Fibroblast of skin of left quadriceps (primary cell): ENCODE results near the gene RPS27A.
"Not testable (repeated sequence)": the region's sequence is repeated elsewhere in the genome, so short reads cannot be mapped to it uniquely, and the experiment has no call there.

Experiments
- DNase-seq, 2 experiments: peaks; one replicate each; pipeline ENCODE4 v3.0.0-alpha.2; 2013; ENCODE audit warnings: low read depth in 2 of 2

RPS27A gene

DNA sequence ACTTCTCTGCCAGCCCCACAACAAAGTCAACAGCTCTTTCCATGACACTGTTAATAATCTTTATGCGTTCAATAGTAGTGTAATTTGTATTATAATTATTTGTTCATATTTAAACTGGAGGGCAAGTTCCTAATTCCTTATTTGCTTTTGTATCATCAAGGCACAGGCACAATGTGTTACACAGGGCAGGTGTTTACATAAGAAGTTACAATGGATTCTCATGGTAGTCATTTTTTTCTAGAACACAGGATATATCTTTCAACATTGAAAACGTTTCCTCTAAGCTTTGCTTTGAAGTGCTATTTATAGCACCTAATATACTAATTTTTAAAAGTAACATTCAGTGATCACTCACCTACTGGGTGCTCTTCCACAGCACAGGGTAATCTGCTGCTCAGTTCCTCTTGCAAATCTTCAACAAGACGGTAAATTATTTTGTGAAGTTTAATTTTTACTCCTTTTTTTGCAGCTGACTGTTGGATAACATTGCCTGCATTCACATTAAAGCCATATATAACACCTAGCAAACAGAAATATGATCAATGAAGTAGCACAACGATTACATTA lies 7.3 kb downstream of the RPS27A start:
- DNase-seq: no peak

DNA sequence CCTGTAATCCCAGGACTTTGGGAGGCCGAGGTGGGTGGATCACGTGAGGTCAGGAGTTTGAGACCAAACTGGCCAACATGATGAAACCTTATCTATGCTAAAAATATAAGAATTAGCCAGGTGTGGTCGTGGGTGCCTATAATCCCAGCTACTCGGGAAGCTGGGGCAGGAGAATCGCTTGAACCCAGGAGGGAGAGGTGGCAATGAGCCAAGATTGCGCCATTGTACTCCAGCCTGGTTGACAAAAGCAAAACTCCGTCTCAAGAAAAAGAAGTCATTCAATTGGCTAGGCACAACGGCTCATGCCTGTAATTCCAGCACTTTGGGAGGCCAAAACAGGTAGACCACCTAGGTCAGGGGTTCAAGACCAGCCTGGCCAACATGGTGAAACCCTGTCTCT lies 9.1 kb downstream of the RPS27A start:
- DNase-seq: not testable (repeated sequence)

GRCh38 chr2:55242617-55243016 lies 10.1 kb downstream of the RPS27A start:
- DNase-seq: no peak

DNA sequence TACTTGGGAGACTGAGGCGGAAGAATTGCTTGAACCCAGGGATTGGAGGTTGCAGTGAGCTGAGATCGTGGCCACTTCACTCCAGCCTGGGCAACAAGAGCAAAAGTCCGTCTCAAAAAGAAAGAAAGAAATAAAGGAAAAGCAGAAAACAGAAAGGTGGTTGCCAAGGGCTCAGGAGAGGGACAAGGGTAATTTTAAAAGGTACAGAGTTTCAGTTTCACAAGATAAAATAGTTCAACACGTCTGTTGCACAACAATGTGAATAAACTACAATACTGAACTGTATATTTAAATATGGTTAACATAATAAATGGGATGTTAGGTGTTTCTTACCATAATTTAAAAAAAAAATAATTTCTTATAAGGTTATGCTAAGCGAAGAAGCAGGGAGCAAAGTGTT lies 12.9 kb downstream of the RPS27A start:
- no peak for DNase-seq

DNA sequence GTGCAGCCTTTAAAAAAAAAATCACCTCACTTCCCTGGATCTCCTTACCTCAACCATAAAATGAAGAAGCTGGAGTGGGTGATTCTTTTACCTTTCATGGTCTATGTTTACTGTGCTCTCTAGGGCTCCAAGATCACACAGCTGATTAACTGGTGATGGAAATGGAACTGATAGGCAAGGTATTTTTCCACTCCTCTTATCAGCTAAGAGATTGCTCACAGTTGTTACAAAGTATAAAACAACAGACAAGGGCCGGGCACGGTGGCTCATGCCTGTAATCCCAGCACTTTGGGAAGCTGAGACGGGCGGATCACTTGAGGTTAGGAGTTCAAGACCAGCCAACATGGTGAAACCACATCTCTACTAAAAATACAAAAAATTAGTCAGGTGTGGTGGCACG lies 14.5 kb downstream of the RPS27A start:
- no peak for DNase-seq

DNA sequence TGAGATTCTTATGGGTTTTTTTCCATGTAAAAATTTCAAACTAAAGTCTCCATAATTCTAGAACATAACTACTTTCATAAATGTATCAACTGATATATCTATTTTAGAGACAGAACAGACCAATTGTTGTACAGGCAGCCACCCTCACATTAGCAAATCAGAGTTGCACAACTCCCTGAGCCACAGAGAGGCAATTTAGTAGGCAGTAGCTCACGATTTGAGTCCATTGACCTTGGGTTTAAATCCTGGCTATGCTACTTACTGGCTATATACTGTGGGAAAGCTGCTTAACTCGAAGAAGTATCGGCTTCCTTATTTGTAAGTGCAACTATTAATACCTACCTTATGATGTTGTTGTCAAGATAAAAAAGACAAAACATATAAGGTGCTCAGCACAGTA lies 20.3 kb downstream of the RPS27A start:
- DNase-seq: no peak

DNA sequence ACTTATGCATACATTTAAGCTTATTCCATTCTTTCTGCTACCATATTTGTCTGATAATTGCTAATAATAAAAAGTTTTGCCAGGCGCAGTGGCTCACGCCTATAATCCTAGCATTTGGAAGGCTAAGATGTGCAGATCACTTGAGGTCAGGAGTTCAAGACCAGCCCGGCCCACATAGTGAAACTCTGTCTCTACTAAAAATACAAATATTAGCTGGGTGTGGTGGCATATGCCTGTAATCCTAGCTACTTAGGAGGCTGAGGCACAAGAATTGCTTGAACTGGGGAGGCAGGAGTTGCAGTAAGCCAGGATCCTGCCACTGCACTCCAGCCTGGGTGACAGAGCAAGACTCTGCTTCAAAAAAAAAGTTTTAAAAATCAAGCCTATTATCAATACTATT lies 27.1 kb downstream of the RPS27A start:
- not testable (repeated sequence) for DNase-seq

- DNase-seq: no peak
Observed at GRCh38 chr2:55268288-55268906, 35.9 kb downstream of the RPS27A start.

- peak; percentile 72 to 79 for DNase-seq
Observed at GRCh38 chr2:55268907-55269644, 36.6 kb downstream of the RPS27A start, which contains the start of gene MTIF2. Gene MTIF2 (minus strand): TSS chr2:55269231. CDS start chr2:55263858, 5,373 bp downstream.

DNA sequence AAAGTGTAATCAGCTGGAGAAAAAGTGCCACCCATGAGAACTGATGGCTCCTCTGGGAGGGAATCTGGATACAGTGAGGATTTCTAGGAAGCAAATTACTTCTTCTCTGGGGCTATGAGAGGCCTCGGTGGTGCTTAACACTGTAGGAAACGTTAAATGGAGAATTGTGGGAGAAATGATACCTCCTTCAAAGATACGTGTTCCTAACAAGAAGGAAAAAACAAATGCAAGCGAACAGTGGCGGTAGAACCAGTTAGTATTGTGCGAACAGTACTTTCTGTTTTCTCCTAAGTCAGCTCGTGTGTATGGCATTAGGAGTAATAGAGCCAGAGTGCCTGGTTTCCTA lies 37.1 kb downstream of the RPS27A start:
- no peak for DNase-seq

DNA sequence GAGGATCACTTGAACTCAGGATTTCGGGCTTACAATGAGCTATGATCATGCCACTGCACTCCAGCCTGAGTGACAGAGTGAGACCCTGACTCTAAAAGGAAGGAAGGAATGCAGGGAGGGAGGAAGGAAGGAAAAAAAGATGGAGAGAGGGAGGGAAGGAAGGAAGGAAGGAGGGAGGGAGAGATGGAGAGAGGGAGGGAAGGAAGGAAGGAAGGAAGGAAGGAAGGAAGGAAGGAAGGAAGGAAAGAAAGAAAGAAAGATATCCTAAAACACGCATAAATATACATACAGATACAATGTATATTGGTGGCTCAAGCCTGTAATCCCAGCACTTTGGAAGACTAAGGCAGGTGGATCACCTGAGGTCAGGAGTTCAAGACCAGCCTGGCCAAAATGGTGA lies 41.9 kb downstream of the RPS27A start:
- not testable (repeated sequence) for DNase-seq

DNA sequence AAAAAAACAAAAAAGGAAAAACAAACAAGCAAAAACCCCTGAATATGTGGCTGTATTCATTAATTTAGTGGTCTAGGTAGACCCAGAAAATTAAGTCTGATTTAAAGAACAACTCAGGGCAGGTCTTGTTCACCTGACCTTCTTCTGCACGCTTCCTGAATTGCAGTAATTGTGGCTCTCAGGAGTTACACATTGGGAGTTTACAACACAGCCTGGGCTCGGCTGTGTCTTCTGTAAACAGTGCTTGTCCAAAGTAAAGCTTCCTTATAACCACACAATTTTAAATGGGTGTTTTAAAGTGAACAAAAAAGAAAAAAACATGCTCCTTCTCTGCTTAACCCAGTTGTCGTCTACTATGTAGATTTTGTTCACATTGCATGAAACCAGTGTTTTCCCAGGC lies 44.8 kb downstream of the RPS27A start:
- no peak for DNase-seq

DNA sequence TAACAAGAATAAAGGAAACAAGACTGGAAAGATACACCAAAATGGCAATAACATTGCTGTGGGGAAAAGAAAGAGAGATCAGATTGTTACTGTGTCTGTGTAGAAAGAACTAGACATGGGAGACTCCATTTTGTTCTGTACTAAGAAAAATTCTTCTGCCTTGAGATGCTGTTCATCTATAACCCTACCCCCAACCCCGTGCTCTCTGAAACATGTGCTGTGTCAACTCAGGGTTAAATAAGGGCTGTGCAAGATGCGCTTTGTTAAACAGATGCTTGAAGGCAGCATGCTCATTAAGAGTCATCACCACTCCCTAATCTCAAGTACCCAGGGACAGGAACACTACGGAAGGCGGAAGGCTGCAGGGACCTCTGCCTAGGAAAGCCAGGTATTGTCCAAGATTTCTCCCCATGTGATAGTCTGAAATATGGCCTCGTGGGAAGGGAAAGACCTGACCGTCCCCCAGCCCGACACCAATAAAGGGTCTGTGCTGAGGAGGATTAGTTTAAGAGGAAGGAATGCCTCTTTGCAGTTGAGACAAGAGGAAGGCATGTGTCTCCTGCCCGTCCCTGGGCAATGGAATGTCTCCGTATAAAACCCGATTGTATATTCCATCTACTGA lies 46.8 kb downstream of the RPS27A start:
- not testable (repeated sequence) for DNase-seq

DNA sequence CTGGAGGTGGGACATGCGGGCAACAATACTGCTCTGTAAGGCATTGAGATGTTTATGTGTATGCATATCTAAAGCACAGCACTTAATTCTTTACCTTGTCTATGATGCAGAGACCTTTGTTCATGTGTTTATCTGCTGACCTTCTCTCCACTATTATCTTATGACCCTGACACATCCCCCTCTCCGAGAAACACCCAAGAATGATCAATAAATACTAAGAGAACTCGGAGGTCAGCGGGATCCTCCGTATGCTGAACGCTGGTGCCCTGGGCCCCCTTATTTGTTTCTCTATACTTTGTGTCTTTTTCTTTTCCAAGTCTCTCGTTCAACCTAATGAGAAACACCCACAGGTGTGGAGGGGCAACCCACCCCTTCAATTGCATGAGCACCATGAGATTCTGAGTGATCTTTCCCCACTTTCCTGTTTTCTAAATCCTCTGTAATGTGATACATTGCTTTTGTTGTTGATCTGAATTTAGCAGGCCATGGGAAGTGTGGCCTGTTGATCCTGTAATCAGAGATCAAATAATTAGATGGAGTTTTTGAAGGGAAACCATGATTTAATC lies 47.5 kb downstream of the RPS27A start:
- DNase-seq: not testable (repeated sequence)

GRCh38 chr2:55280851-55281546 lies 48.5 kb downstream of the RPS27A start:
- not testable (repeated sequence) for DNase-seq

- peak; percentile 61 to 63 for DNase-seq
Observed at GRCh38 chr2:55282110-55282917, 49.8 kb downstream of the RPS27A start.

DNA sequence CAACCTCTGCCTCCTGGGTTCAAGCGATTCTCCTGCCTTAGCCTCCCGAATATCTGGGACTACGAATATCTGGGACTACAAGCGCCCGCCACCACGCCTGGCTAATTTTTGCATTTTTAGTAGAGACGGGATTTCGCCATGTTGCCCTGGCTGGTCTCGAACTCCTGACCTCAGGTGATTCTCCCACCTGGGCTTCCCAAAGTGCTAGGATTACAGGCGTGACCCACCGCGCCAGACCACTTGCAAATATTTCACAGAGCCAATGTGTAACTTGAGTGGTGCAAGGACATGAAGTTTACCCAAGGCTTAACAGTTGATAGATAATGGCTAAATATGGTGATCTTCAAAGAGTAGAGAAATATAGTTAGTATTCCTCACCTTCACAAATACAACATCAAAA lies 50.6 kb downstream of the RPS27A start:
- no peak for DNase-seq
